Activated naive CD8-positive, alpha-beta T cell (primary cell): Measurements from ENCODE around the gene GPSM1.
"Not testable (repeated sequence)": the region's sequence is repeated elsewhere in the genome, so short reads cannot be mapped to it uniquely, and the experiment has no call there.

Experiments used
- H3K27ac Mint-ChIP-seq: one replicate; pipeline ENCODE4 v1.8.0; 2021; ENCODE audit warnings: mixed read lengths
- H3K27me3 Mint-ChIP-seq: one replicate; pipeline ENCODE4 v1.8.0; 2021; ENCODE audit warnings: mixed read lengths
- H3K36me3 Mint-ChIP-seq: one replicate; pipeline ENCODE4 v1.8.0; 2021; ENCODE audit warnings: mixed read lengths
- H3K4me1 Mint-ChIP-seq: one replicate; pipeline ENCODE4 v1.8.0; 2021; ENCODE audit warnings: low read depth, mixed read lengths
- H3K4me3 Mint-ChIP-seq: one replicate; pipeline ENCODE4 v1.8.0; 2021; ENCODE audit warnings: mild to moderate bottlenecking, mixed read lengths
- H3K9me3 Mint-ChIP-seq: one replicate; pipeline ENCODE4 v1.8.0; 2021; ENCODE audit warnings: low read depth, mixed read lengths

GPSM1 gene

GRCh38 chr9:136345281-136346156 is 18.2 kb downstream of the GPSM1 start:
- no peak overlapping the region for H3K27ac Mint-ChIP-seq
- H3K9me3 Mint-ChIP-seq = no peaks in the 10 kb centered on the region
- no peaks in the 10 kb centered on the region for H3K36me3 Mint-ChIP-seq
- no peaks in the 10 kb centered on the region for H3K27me3 Mint-ChIP-seq
- H3K4me3 Mint-ChIP-seq = no peak overlapping the region
- H3K4me1 Mint-ChIP-seq = no peaks in the 10 kb centered on the region

- Mint-ChIP-seq H3K4me3 (no peak overlapping the region), H3K36me3 (no peaks in the 10 kb centered on the region), H3K27me3 (no peaks in the 10 kb centered on the region), H3K27ac (no peak overlapping the region), H3K4me1 (no peaks in the 10 kb centered on the region), H3K9me3 (no peaks in the 10 kb centered on the region)
Measured at GRCh38 chr9:136346157-136346481, 18.8 kb downstream of the GPSM1 start.

GRCh38 chr9:136346927-136347465 is 19.7 kb downstream of the GPSM1 start:
- H3K36me3 Mint-ChIP-seq = no peaks in the 10 kb centered on the region
- H3K4me1 Mint-ChIP-seq = no peaks in the 10 kb centered on the region
- H3K27me3 Mint-ChIP-seq = no peaks in the 10 kb centered on the region
- no peaks in the 10 kb centered on the region for H3K9me3 Mint-ChIP-seq
- no peak overlapping the region for H3K4me3 Mint-ChIP-seq
- no peak overlapping the region for H3K27ac Mint-ChIP-seq

- Mint-ChIP-seq H3K27ac (no peak overlapping the region), H3K4me1 (no peaks in the 10 kb centered on the region), H3K27me3 (no peaks in the 10 kb centered on the region), H3K4me3 (no peak overlapping the region), H3K9me3 (no peaks in the 10 kb centered on the region), H3K36me3 (no peaks in the 10 kb centered on the region)
Measured at GRCh38 chr9:136347472-136348256, 20.3 kb downstream of the GPSM1 start.

GRCh38 chr9:136348691-136349090 is 21.4 kb downstream of the GPSM1 start:
- no peak overlapping the region for H3K4me3 Mint-ChIP-seq
- H3K4me1 Mint-ChIP-seq = no peaks in the 10 kb centered on the region
- H3K27ac Mint-ChIP-seq = no peak overlapping the region
- no peaks in the 10 kb centered on the region for H3K27me3 Mint-ChIP-seq
- no peaks in the 10 kb centered on the region for H3K9me3 Mint-ChIP-seq
- no peaks in the 10 kb centered on the region for H3K36me3 Mint-ChIP-seq

- Mint-ChIP-seq H3K36me3 (no peaks in the 10 kb centered on the region), H3K4me3 (no peak overlapping the region), H3K27ac (no peak overlapping the region), H3K4me1 (no peaks in the 10 kb centered on the region), H3K9me3 (no peaks in the 10 kb centered on the region), H3K27me3 (no peaks in the 10 kb centered on the region)
Measured at GRCh38 chr9:136349546-136349945, 22.2 kb downstream of the GPSM1 start.

GRCh38 chr9:136351252-136351800 is 24.0 kb downstream of the GPSM1 start:
- Mint-ChIP-seq H3K27ac (no peak overlapping the region), H3K36me3 (no peaks in the 10 kb centered on the region), H3K27me3 (no peaks in the 10 kb centered on the region), H3K4me3 (no peak overlapping the region), H3K4me1 (no peaks in the 10 kb centered on the region), H3K9me3 (no peaks in the 10 kb centered on the region)

- not testable (repeated sequence) for H3K4me1 Mint-ChIP-seq, H3K36me3 Mint-ChIP-seq, H3K4me3 Mint-ChIP-seq, H3K27ac Mint-ChIP-seq, H3K9me3 Mint-ChIP-seq, H3K27me3 Mint-ChIP-seq
Measured at GRCh38 chr9:136351868-136352267, 24.5 kb downstream of the GPSM1 start.

GRCh38 chr9:136352682-136353081 is 25.3 kb downstream of the GPSM1 start:
- Mint-ChIP-seq H3K27ac (no peak overlapping the region), H3K27me3 (no peaks in the 10 kb centered on the region), H3K36me3 (no peaks in the 10 kb centered on the region), H3K4me3 (no peak overlapping the region), H3K4me1 (no peaks in the 10 kb centered on the region), H3K9me3 (no peaks in the 10 kb centered on the region)

- Mint-ChIP-seq H3K36me3 (no peaks in the 10 kb centered on the region), H3K4me1 (no peaks in the 10 kb centered on the region), H3K4me3 (no peak overlapping the region), H3K27me3 (no peaks in the 10 kb centered on the region), H3K9me3 (no peaks in the 10 kb centered on the region), H3K27ac (no peak overlapping the region)
Measured at GRCh38 chr9:136353088-136353487, 25.7 kb downstream of the GPSM1 start.

- H3K27me3 Mint-ChIP-seq = no peaks in the 10 kb centered on the region
- no peaks in the 10 kb centered on the region for H3K4me1 Mint-ChIP-seq
- H3K4me3 Mint-ChIP-seq = no peak overlapping the region
- H3K27ac Mint-ChIP-seq = no peak overlapping the region
- no peaks in the 10 kb centered on the region for H3K36me3 Mint-ChIP-seq
- H3K9me3 Mint-ChIP-seq = no peaks in the 10 kb centered on the region
Measured at GRCh38 chr9:136353757-136354488, 26.6 kb downstream of the GPSM1 start.

GRCh38 chr9:136354592-136355085 is 27.3 kb downstream of the GPSM1 start:
- Mint-ChIP-seq H3K27me3 (no peaks in the 10 kb centered on the region), H3K4me3 (no peak overlapping the region), H3K9me3 (no peaks in the 10 kb centered on the region), H3K36me3 (no peaks in the 10 kb centered on the region), H3K27ac (no peak overlapping the region), H3K4me1 (no peaks in the 10 kb centered on the region)

GRCh38 chr9:136355616-136356557 is 28.5 kb downstream of the GPSM1 start:
- Mint-ChIP-seq H3K36me3 (no peaks in the 10 kb centered on the region), H3K9me3 (no peaks in the 10 kb centered on the region), H3K4me1 (no peaks in the 10 kb centered on the region), H3K4me3 (no peak overlapping the region), H3K27me3 (no peaks in the 10 kb centered on the region), H3K27ac (no peak overlapping the region)
